ENCODE measurements around the gene HHEX.

DNA sequence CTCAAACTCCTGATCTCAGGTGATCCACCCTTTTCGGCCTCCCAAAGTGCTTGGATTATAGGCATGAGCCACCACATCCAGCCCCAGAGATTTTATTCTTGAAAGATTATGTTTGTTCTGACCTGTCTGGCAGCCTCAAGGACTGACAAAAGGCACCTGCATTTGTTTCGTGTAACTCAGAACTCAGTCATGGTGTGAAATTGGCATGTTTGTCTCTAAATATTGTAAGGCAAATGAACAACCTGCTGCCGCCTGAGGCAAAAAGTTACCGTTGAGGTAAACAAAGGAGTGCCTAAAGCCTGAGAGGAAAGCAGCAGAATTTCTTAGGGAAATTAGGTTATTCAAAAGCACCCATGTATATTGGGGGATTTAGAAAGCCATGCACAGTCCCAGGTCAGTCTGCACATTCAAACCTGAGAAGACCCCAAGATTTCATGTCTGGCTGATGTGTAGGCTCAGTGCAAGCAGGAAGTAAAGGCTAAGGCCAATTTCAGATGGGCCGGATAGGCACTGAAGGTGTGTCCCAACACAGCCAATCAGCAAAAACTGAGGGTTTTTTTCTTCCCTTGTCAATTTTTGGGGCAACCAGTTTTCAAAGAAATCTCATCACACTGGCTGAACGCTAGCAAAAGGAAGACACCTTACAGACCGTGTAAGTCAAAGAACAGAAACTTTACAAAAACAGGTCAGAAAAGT, 33.3 kb upstream of the HHEX start:
- TF ChIP-seq, protein P1, sequence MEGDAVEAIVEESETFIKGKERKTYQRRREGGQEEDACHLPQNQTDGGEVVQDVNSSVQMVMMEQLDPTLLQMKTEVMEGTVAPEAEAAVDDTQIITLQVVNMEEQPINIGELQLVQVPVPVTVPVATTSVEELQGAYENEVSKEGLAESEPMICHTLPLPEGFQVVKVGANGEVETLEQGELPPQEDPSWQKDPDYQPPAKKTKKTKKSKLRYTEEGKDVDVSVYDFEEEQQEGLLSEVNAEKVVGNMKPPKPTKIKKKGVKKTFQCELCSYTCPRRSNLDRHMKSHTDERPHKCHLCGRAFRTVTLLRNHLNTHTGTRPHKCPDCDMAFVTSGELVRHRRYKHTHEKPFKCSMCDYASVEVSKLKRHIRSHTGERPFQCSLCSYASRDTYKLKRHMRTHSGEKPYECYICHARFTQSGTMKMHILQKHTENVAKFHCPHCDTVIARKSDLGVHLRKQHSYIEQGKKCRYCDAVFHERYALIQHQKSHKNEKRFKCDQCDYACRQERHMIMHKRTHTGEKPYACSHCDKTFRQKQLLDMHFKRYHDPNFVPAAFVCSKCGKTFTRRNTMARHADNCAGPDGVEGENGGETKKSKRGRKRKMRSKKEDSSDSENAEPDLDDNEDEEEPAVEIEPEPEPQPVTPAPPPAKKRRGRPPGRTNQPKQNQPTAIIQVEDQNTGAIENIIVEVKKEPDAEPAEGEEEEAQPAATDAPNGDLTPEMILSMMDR (IDR thresholded peaks at IDR 0.05): no peak
- TF ChIP-seq POLR2A (IDR thresholded peaks at IDR 0.05): no peak

Data from testis (tissue), 2 donors.